HFF-Myc (cell line): ENCODE results near the gene CFAP141.
A peak's percentile ranks its signal among the peaks of the same experiment; 100 is the strongest.

Experiments
- DNase-seq: peaks from one replicate; pipeline ENCODE4 v3.0.0-alpha.2; 2011; ENCODE audit warnings: low read depth; ENCODE audit errors: extremely low read depth
- H3K4me3 ChIP-seq: replicated peaks from 2 replicates; pipeline ENCODE4 v1.5.1; 2011; ENCODE audit warnings: low read depth, mild to moderate bottlenecking, control low read depth, low read length
- CTCF ChIP-seq: IDR thresholded peaks from 2 replicates; pipeline ENCODE4 v1.5.1; 2012; ENCODE audit warnings: mild to moderate bottlenecking, low read depth, low read length, control low read depth; ENCODE audit errors: missing control alignments

The CFAP141 gene

GRCh38 chr1:154182344-154183045, 23.6 kb downstream of the CFAP141 start:
- no peak for TF ChIP-seq CTCF

DNA sequence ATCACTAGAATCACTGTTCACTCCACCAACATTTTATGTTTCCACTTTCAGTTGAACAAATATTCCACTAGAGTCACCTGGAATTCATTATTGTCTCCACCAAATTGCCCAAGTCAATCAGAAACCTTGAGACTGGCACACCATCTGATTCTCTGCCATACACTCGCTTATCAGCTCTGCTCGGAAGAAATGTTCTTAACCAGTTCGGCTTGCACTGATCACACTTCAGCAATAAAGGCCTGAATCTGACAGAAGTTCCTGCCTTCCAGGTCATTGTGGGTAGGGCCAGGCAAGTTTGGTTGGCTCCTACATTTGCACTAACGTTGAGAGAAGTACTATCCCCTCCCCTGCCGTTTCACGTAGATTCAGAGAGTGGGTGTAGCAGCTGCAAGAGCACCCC, 24.2 kb downstream of the CFAP141 start:
- peak overlapping the region; percentile 84 for H3K4me3 ChIP-seq
- DNase-seq = no peak
- no peak for TF ChIP-seq CTCF

More at GRCh38 chr1:154182344-154183045, 23.6 kb downstream of the CFAP141 start:
- H3K4me3 ChIP-seq = peak overlapping the region; percentile 84
- no peak for DNase-seq

- peak overlapping the region; percentile 84 for H3K4me3 ChIP-seq
- no peak for DNase-seq
- TF ChIP-seq CTCF = no peak
Measured at GRCh38 chr1:154179946-154180687, 26.0 kb downstream of the CFAP141 start.

DNA sequence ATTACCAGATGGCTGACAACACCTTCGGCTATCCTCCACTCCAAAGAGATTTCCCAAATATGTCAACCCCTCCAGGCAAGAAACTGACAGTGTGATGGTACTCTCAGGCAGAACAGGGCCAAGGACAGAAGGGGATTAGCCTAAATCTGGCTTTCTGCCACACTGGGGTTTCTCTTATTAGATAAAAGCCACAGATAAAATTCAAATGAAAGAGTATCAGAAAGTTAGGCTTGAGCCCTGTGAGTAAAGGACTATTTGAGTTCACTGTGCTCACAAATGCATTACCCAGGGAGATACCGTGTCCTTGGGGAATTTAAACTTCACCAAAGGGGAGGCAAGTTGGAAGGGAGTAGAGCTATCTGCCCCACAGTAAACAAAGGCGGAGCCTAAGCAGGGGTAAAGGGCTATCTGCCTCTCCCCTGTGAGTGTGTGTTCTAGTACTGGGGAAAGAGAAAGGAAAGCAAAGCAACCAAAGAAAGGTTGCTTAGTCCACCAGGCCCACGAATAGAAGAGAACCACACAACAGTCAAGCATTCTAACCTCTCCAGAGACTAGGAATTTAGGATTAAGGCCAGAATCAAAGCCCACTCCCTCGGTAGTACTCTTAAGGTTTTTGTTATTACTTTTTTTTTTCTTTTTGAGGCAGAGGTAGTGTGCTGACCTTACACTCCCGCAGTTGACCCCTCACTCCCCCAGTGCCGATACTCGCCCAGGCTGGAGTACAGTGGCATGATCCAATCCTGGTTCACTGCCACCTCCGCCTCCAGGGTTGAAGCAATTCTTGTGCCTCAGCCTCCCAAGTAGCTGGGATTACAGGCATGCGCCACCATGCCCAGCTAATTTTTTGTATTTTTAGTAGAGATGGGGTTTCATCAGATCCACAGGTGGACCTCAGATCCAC, 27.0 kb downstream of the CFAP141 start:
- no peak for DNase-seq
- no peak for TF ChIP-seq CTCF
- no peak overlapping the region for H3K4me3 ChIP-seq

DNA sequence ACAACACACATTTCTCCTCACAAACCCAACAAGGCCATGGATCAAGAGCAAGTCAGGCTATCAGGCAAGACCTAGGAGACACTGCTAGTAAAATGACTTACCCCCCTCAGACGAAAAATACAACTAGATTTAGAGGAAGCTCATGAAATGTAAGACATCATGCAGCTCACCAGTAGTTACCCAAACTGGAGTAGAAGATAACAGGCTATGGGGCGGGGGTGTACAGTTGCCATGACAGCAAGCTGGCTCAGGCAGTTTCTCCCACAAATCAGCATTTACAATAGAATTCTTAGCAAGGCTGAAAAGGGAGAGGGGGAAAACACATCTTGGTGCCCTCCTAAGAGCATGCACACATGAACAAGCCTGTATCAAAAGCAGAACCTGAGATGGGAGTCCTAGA, 28.1 kb downstream of the CFAP141 start:
- no peak for DNase-seq
- no peak overlapping the region for H3K4me3 ChIP-seq
- no peak for TF ChIP-seq CTCF

- no peak for TF ChIP-seq CTCF
- DNase-seq = peak; percentile 64
Measured at GRCh38 chr1:154176337-154176736, 29.8 kb downstream of the CFAP141 start.

More at GRCh38 chr1:154176337-154176736, 29.8 kb downstream of the CFAP141 start:
- no peak overlapping the region for H3K4me3 ChIP-seq
